Chondrocyte (in vitro differentiated cells): ENCODE measurements around the gene CNTNAP5. TPM values are rescaled to one million over a fixed set of nuclear protein-coding genes. Genes with fewer than 3 reads are reported as not detected.

ENCODE experiments used
- DNase-seq: peaks from one replicate; pipeline ENCODE4 v3.0.0; 2021; ENCODE audit warnings: mixed read lengths, low spot score
- H3K27ac Mint-ChIP-seq: one replicate; pipeline ENCODE4 v1.8.0; 2021; ENCODE audit warnings: mild to moderate bottlenecking, moderate library complexity, mixed read lengths; ENCODE audit not compliant: unreplicated experiment
- H3K27me3 Mint-ChIP-seq: 2 replicates; pipeline ENCODE4 v1.8.0; 2021; ENCODE audit warnings: low read depth, mixed read lengths
- H3K36me3 Mint-ChIP-seq: 2 replicates; pipeline ENCODE4 v1.8.0; 2021; ENCODE audit warnings: low read depth, mixed read lengths
- H3K4me1 Mint-ChIP-seq: 2 replicates; pipeline ENCODE4 v1.8.0; 2021; ENCODE audit warnings: low read depth, mild to moderate bottlenecking, mixed read lengths
- H3K4me3 Mint-ChIP-seq: one replicate; pipeline ENCODE4 v1.8.0; 2021; ENCODE audit warnings: mild to moderate bottlenecking, moderate library complexity, mixed read lengths; ENCODE audit not compliant: unreplicated experiment
- H3K9me3 Mint-ChIP-seq: 2 replicates; pipeline ENCODE4 v1.8.0; 2021; ENCODE audit warnings: low read depth, mixed read lengths
- total RNA-seq: library from RNA; stranded (reverse); gene quantifications from 3 replicates; pipeline ENCODE4 v1.2.1, GENCODE V29; 2021
- TF ChIP-seq, protein P1 (sequence below): fragments of 200-600 bp; sonication (generic); IDR thresholded peaks from 2 replicates; pipeline ENCODE4 v1.5.0; 2021; ENCODE audit warnings: antibody characterized with exemption, mild to moderate bottlenecking, moderate library complexity

The CNTNAP5 gene
- total RNA-seq, 1 donor from 2014 or later, result not detected

DNA sequence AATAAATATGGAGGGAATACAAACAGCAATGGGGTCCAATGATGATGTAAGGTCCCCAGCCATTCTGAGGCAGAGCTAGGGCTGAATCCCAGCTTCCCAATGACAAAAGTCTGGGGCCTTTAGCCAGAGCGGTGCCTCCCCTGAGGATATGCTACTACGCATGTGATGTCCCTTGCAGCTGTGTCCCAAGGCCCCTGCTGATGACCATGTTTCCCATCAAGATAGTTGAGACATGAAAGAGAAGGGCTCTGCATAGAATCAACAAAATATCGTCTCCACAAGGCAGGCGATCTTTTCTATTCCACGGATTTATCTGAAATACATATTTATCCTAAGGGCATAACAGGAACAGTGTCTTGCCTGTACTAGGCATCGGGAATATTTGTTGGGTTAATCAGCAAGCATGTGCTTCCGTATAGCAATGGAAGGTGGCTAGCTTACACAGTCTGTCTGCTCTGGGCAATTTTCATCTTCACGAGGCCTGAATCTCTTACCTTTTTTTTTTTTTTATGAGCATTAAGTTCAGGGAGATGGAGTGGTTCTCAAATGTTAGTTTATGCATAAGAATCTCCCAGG, 284.6 kb downstream of the CNTNAP5 start:
- no peaks in the 10 kb centered on the region for H3K4me1 Mint-ChIP-seq
- no peak overlapping the region for H3K27ac Mint-ChIP-seq
- H3K9me3 Mint-ChIP-seq, result peaks cover 3% of the 10 kb centered on the region
- H3K36me3 Mint-ChIP-seq, result no peaks in the 10 kb centered on the region
- no peak for DNase-seq
- TF ChIP-seq, protein P1, sequence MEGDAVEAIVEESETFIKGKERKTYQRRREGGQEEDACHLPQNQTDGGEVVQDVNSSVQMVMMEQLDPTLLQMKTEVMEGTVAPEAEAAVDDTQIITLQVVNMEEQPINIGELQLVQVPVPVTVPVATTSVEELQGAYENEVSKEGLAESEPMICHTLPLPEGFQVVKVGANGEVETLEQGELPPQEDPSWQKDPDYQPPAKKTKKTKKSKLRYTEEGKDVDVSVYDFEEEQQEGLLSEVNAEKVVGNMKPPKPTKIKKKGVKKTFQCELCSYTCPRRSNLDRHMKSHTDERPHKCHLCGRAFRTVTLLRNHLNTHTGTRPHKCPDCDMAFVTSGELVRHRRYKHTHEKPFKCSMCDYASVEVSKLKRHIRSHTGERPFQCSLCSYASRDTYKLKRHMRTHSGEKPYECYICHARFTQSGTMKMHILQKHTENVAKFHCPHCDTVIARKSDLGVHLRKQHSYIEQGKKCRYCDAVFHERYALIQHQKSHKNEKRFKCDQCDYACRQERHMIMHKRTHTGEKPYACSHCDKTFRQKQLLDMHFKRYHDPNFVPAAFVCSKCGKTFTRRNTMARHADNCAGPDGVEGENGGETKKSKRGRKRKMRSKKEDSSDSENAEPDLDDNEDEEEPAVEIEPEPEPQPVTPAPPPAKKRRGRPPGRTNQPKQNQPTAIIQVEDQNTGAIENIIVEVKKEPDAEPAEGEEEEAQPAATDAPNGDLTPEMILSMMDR, result no peak
- no peak overlapping the region for H3K4me3 Mint-ChIP-seq
- H3K27me3 Mint-ChIP-seq, result no peaks in the 10 kb centered on the region

DNA sequence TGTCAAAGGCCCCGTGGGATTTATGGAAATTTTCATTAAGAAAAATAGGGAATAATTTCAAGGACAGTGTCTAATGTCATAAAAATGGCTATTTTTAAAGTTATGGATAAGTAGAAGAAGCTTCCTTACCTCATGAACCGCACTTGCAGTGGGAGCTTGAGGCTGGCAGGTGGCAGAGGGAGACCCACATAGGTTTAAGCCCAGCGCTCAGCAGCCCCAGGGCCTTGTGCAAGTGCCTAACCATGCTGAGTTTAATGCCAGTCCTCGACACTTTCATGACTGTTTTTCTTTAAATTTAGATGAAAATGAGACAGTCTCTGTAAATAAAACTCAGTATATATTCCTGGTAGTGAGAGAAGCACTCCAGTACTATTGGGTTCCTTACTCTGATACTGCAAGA, 285.6 kb downstream of the CNTNAP5 start:
- Mint-ChIP-seq H3K4me3 (no peak overlapping the region), H3K9me3 (peaks cover 3% of the 10 kb centered on the region), H3K36me3 (no peaks in the 10 kb centered on the region), H3K4me1 (no peaks in the 10 kb centered on the region), H3K27me3 (no peaks in the 10 kb centered on the region), H3K27ac (no peak overlapping the region)
- TF ChIP-seq, protein P1, result no peak
- no peak for DNase-seq

DNA sequence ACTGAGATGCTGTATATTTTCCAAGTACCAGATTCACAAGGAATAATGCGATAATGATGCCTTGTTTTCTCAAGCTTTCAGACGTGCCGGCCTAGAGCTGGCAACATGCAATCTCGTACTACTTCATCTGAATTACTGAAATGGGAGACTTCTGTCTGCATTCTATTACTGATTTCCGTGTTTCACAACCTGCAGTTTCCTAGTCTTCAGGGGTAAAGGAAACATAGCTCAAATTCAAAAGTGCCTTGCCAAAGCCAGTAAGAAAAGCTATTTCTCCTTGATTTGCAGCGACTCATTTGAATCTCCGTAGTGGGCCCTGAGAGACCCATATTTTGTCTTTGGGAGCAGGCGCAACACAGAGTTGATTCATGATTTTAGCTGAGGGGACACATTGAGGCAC, 289.0 kb downstream of the CNTNAP5 start:
- H3K36me3 Mint-ChIP-seq, result no peaks in the 10 kb centered on the region
- H3K4me3 Mint-ChIP-seq, result no peak overlapping the region
- H3K4me1 Mint-ChIP-seq, result no peaks in the 10 kb centered on the region
- H3K9me3 Mint-ChIP-seq, result peaks cover 3% of the 10 kb centered on the region
- H3K27me3 Mint-ChIP-seq, result no peaks in the 10 kb centered on the region
- no peak overlapping the region for H3K27ac Mint-ChIP-seq
- no peak for DNase-seq
- TF ChIP-seq, protein P1, result no peak

DNA sequence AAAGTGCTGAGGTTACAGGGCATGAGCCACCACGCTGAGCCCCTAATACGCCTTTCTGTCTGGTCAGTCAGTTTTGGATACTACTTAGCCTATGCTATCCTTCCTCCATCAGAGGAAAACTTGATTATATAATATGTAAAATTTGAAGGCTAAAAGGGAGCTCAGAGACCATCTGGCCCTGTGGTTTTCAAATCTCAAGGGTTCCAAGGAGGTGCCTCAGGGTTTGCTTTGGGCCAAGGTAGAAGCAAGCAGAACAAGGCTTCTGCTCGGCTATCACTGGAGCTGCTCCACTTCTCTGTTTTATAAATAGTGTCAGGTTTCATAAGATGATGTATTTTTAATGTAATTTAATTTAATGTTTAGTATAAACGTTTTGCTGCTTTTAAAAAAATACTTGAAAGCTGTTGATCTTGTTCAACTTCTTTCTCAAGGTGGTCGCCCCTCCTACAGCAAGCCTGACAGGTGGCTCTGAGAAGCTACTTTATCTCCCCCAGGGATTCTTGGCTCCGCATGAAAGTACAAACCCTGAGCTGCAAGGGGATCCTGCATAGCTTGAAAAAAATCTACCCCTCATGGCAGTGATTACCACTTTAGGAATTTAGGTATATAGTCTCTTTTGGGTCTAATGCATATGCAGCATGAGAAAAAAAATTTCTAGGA, 290.3 kb downstream of the CNTNAP5 start:
- Mint-ChIP-seq H3K4me1 (no peaks in the 10 kb centered on the region), H3K27ac (no peak overlapping the region), H3K36me3 (no peaks in the 10 kb centered on the region), H3K4me3 (no peak overlapping the region), H3K9me3 (peaks cover 3% of the 10 kb centered on the region), H3K27me3 (no peaks in the 10 kb centered on the region)
- no peak for DNase-seq
- TF ChIP-seq, protein P1, result no peak

DNA sequence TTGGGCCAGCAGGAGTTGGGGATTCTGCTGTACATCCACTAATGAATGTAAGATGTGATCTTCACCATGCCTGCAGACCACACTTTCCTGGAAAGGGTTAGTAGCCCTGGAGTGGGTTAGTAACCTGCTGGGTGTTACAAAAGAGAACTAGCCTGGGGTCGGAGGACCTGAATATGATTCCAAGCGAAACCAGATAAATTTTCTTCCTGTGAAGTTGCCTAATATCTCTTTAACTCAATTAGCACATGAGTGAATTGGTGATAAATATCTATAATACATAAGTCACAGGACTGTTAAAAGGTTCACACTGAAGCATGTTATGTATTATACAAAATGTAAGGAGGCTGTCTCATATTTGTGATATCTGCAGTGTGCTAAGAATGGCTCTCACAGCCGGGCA, 291.0 kb downstream of the CNTNAP5 start:
- DNase-seq, result no peak
- no peaks in the 10 kb centered on the region for H3K36me3 Mint-ChIP-seq
- H3K27ac Mint-ChIP-seq, result no peak overlapping the region
- H3K4me3 Mint-ChIP-seq, result no peak overlapping the region
- peaks cover 3% of the 10 kb centered on the region for H3K9me3 Mint-ChIP-seq
- TF ChIP-seq, protein P1, result no peak
- no peaks in the 10 kb centered on the region for H3K27me3 Mint-ChIP-seq
- H3K4me1 Mint-ChIP-seq, result no peaks in the 10 kb centered on the region
